Lung (tissue), 12 donors: ENCODE results near the gene DPP7. TPM values are rescaled to one million over a fixed set of nuclear protein-coding genes. Genes with fewer than 3 reads are reported as not detected.

Source experiments
- ATAC-seq: fragments of 200-7000 bp; cut with Tn5 transposase; one replicate; pipeline ENCODE4 v1.9.1; 2020; ENCODE audit warnings: moderate number of reproducible peaks; ENCODE audit not compliant: insufficient read depth, low FRiP score
- DNase-seq, 3 donors: peaks; one replicate each; pipeline ENCODE4 v3.0.0-alpha.2; 2013 to 2017
- H3K27ac ChIP-seq, 2 donors: one replicate each; pipeline ENCODE4 v1.5.1; 2013; ENCODE audit warnings: mild to moderate bottlenecking in 2 of 2, moderate library complexity in 2 of 2, control low read depth in 1 of 2, inconsistent platforms in 1 of 2, low read depth in 1 of 2, low read length in 1 of 2
- H3K27me3 ChIP-seq, 3 donors: one replicate each; pipeline ENCODE4 v1.5.1; 2013; ENCODE audit warnings: low read length in 2 of 3; ENCODE audit not compliant: control insufficient read depth in 3 of 3, insufficient read depth in 3 of 3
- H3K36me3 ChIP-seq, 4 donors: one replicate each; pipeline ENCODE4 v1.5.1; 2013; ENCODE audit warnings: low read length in 4 of 4, mild to moderate bottlenecking in 1 of 4, moderate library complexity in 1 of 4; ENCODE audit not compliant: control insufficient read depth in 4 of 4, insufficient read depth in 4 of 4
- H3K4me1 ChIP-seq, 5 donors: one replicate each; pipeline ENCODE4 v1.5.1; 2013; ENCODE audit warnings: low read length in 5 of 5, mild to moderate bottlenecking in 2 of 5, moderate library complexity in 1 of 5; ENCODE audit not compliant: control insufficient read depth in 5 of 5, insufficient read depth in 5 of 5
- H3K4me3 ChIP-seq: one replicate; pipeline ENCODE4 v1.5.1; 2013; ENCODE audit warnings: mild to moderate bottlenecking, control low read depth, moderate library complexity
- H3K9ac ChIP-seq, 2 donors: one replicate each; pipeline ENCODE4 v1.5.1; 2013; ENCODE audit warnings: low read length in 2 of 2, control low read depth in 1 of 2; ENCODE audit not compliant: insufficient read depth in 1 of 2
- H3K9me3 ChIP-seq, 4 donors: one replicate each; pipeline ENCODE4 v1.5.1; 2013; ENCODE audit warnings: low read length in 3 of 4, mild to moderate bottlenecking in 1 of 4, moderate library complexity in 1 of 4; ENCODE audit not compliant: control insufficient read depth in 4 of 4, insufficient read depth in 3 of 4
- CTCF ChIP-seq: IDR thresholded peaks from 2 replicates; pipeline ENCODE4 v1.5.1; 2012; ENCODE audit warnings: mild to moderate bottlenecking; ENCODE audit errors: control extremely low read depth, extremely low read depth
- WGBS, 2 donors: extraction: QIAGEN DNeasy Blood & Tissue Kit; methylation state at CpG; one replicate each; pipeline ENCODE4 v1.1.7; 2013; 5-methylcytosine and 5-hydroxymethylcytosine counted together
- polyA plus RNA-seq, 2 donors: library from polyadenylated mRNA; stranded (reverse); fragments of 200-250 nt; gene quantifications; one replicate each; pipeline ENCODE4 v1.2.1, GENCODE V29; 2013
- total RNA-seq, 2 donors: library from RNA; depleted of rRNA in 1 of 2; stranded (reverse); fragments of >200 nt in 1 of 2; gene quantifications; one replicate each; pipeline ENCODE4 v1.2.1, GENCODE V29; 2014 to 2021
- donor health status: control.
- donor health status: control.
- donor health status: Bipolar disorder and iron deficiency.
- donor health status: healthy.
- donor health status: DM: yes; HTN: yes; CAD: no.

The DPP7 gene
- total and polyA plus RNA-seq, 4 donors = 48.0 to 436 (median 228) TPM

- WGBS, 2 donors = 8 to 9% methylated on average over 68 to 74 of the region's 74 CpGs
These were observed 48.2 kb upstream of the DPP7 start for GRCh38 chr9:137162505-137163364.

GRCh38 chr9:137161558-137162486 is 47.3 kb upstream of the DPP7 start:
- ATAC-seq (no peak), DNase-seq (no peak)
- Histone ChIP-seq H3K4me3 (no peak overlapping the region), H3K9ac (no peak overlapping the region), H3K36me3 (no peaks in the 10 kb centered on the region), H3K27me3 (peaks cover 12 to 77% (median 40%) of the 10 kb centered on the region in 3 donors), H3K4me1 (peaks cover 0 to 2% (median 0%) of the 10 kb centered on the region in 5 donors), H3K27ac (no peak overlapping the region), H3K9me3 (peaks cover 0 to 3% (median 0%) of the 10 kb centered on the region in 4 donors)
- WGBS, 2 donors = 6% methylated on average over 56 to 69 of the region's 71 CpGs
- no peak for TF ChIP-seq CTCF

More at GRCh38 chr9:137162505-137163364, 48.2 kb upstream of the DPP7 start:
- Histone ChIP-seq H3K36me3 (no peaks in the 10 kb centered on the region), H3K9ac (no peak overlapping the region), H3K27me3 (peaks cover 12 to 75% (median 36%) of the 10 kb centered on the region in 3 donors), H3K9me3 (peaks cover 0 to under 1% (median 0%) of the 10 kb centered on the region in 4 donors), H3K4me1 (peaks cover 0 to 2% (median 0%) of the 10 kb centered on the region in 5 donors), H3K4me3 (no peak overlapping the region), H3K27ac (no peak overlapping the region)
- DNase-seq (no peak), ATAC-seq (peak; percentile 24)
- no peak for TF ChIP-seq CTCF

GRCh38 chr9:137160716-137161557 is 46.4 kb upstream of the DPP7 start:
- no peak for TF ChIP-seq CTCF
- H3K27me3 ChIP-seq = peaks cover 9 to 77% (median 39%) of the 10 kb centered on the region in 3 donors
- no peak overlapping the region for H3K9ac ChIP-seq
- ATAC-seq = no peak
- no peaks in the 10 kb centered on the region for H3K36me3 ChIP-seq
- no peak overlapping the region for H3K4me3 ChIP-seq
- peaks cover 0 to 7% (median 0%) of the 10 kb centered on the region in 5 donors for H3K4me1 ChIP-seq
- peaks cover 0 to 3% (median 0%) of the 10 kb centered on the region in 4 donors for H3K9me3 ChIP-seq
- no peak for DNase-seq
- no peak overlapping the region for H3K27ac ChIP-seq
- WGBS, 2 donors = 24 to 34% methylated on average over 51 to 56 of the region's 56 CpGs
